GM19043 (cell line): ENCODE results near the gene TRAF7.
"Not testable (repeated sequence)": the region's sequence is repeated elsewhere in the genome, so short reads cannot be mapped to it uniquely, and the experiment has no call there.

Source experiments
- ATAC-seq: cut with Tn5 transposase; IDR thresholded peaks from one replicate; pipeline ENCODE4 v1.9.1; 2021; ENCODE audit warnings: low read depth; ENCODE audit not compliant: unreplicated experiment

TRAF7 gene

GRCh38 chr16:2121853-2122252 lies 33.7 kb upstream of the TRAF7 start:
- no peak for ATAC-seq

- no peak for ATAC-seq
These were observed 33.2 kb upstream of the TRAF7 start for GRCh38 chr16:2122429-2122828.

GRCh38 chr16:2122934-2123683 lies 32.5 kb upstream of the TRAF7 start:
- ATAC-seq = not testable (repeated sequence)

- ATAC-seq = not testable (repeated sequence)
These were observed 31.7 kb upstream of the TRAF7 start for GRCh38 chr16:2123706-2124376.

- ATAC-seq = not testable (repeated sequence)
These were observed 31.2 kb upstream of the TRAF7 start for GRCh38 chr16:2124377-2124693.

GRCh38 chr16:2124694-2125444 lies 30.7 kb upstream of the TRAF7 start:
- ATAC-seq = not testable (repeated sequence)

- ATAC-seq = not testable (repeated sequence)
These were observed 30.0 kb upstream of the TRAF7 start for GRCh38 chr16:2125609-2126008.

GRCh38 chr16:2126161-2126743 lies 29.3 kb upstream of the TRAF7 start:
- ATAC-seq = not testable (repeated sequence)

GRCh38 chr16:2126928-2127556 lies 28.5 kb upstream of the TRAF7 start:
- ATAC-seq = not testable (repeated sequence)

- not testable (repeated sequence) for ATAC-seq
These were observed 27.8 kb upstream of the TRAF7 start for GRCh38 chr16:2127630-2128280.

- ATAC-seq = not testable (repeated sequence)
These were observed 26.3 kb upstream of the TRAF7 start for GRCh38 chr16:2129251-2129650.

- ATAC-seq = not testable (repeated sequence)
These were observed 25.6 kb upstream of the TRAF7 start for GRCh38 chr16:2129890-2130447.

- not testable (repeated sequence) for ATAC-seq
These were observed 21.8 kb upstream of the TRAF7 start for GRCh38 chr16:2133797-2134196.

GRCh38 chr16:2135071-2135470 lies 20.5 kb upstream of the TRAF7 start:
- ATAC-seq = not testable (repeated sequence)

GRCh38 chr16:2135770-2136490 lies 19.7 kb upstream of the TRAF7 start, which contains the start of gene PKD1:
PKD1 (minus strand) TSS chr16:2135898; CDS start chr16:2135689, 209 bp downstream.
- ATAC-seq = not testable (repeated sequence)

- no peak for ATAC-seq
These were observed 12.4 kb upstream of the TRAF7 start for GRCh38 chr16:2142942-2143877.

GRCh38 chr16:2143878-2144485 lies 11.6 kb upstream of the TRAF7 start:
- no peak for ATAC-seq
